Hematopoietic multipotent progenitor cell treated with erythropoietin and hydrocortisone succinate and interleukin-3 and kit ligand, for 15 days (in vitro differentiated cells): ENCODE results near the gene RIPOR3.
"Not testable (repeated sequence)": the region's sequence is repeated elsewhere in the genome, so short reads cannot be mapped to it uniquely, and the experiment has no call there.

Source experiments
- DNase-seq: peaks from one replicate; pipeline ENCODE4 v3.0.0-alpha.2; 2015; ENCODE audit warnings: low spot score

RIPOR3 gene

GRCh38 chr20:50655311-50655880 lies 35.9 kb downstream of the RIPOR3 start:
- DNase-seq, result no peak

DNA sequence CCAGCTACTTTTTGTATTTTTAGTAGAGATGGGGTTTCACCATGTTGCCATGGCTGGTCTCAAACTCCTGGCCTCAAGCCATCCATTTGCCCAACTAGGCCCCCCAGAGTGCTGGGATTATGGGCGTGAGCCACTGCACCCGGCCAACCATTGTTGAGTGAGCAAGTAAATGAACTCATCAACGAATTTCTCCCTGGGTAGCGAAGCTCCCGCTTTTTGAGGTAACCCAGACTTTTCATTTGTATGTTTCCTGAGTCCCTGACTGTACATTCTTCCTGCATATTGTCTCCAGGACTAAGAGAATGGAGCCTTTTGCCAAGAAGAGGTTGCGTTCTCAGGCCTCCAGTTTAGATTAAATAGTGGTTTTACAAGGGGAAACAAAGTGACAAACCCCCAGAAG lies 36.4 kb downstream of the RIPOR3 start:
- no peak for DNase-seq

DNA sequence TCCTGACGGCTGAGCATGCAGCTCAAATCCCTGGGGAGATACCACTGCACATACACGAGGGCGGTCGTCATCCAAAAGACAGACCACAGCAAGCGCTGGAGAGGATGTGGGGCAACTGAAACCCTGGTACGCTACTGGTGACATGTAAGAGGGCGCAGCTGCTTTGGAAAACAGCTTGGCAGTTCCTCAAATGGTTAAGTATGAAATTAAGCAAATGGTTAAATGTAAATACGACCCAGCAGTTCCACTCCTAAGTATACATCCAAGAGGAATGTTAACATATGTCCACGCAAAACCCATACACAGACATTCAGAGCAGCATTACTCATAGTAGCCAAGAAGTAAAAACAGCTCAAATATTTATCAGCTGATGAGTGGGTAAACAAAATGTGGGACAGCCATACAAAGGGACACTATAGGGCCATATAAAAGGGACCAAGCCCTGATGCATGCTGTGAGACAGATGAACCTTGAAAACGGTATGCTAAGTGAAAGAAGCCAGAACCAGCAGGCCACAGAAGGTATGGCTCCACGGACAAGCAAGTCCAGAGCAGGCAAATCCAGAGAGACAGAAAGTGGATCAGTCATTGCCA lies 38.5 kb downstream of the RIPOR3 start:
- no peak for DNase-seq

DNA sequence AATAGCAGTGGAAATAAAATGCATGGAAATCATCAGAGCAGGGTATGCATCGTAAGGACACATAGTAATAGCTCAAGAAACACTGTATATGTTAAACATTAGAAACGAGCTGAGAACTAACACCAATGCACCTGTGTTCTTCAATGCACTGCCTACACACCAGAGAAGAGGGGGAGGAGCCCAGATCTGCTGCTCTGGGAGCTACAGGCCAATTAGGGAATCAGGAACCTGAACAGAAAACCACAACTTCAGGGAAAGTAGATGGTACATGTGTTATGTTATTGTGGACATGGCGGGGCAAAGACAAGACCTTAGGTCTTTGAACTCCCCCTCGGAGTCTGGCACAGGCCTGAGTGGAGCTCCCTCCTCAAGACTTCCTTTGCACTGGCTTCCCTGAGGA lies 39.7 kb downstream of the RIPOR3 start:
- no peak for DNase-seq

- DNase-seq, result no peak
Observed at GRCh38 chr20:50649590-50649989, 41.8 kb downstream of the RIPOR3 start.

GRCh38 chr20:50648651-50649050 lies 42.7 kb downstream of the RIPOR3 start:
- DNase-seq, result no peak

DNA sequence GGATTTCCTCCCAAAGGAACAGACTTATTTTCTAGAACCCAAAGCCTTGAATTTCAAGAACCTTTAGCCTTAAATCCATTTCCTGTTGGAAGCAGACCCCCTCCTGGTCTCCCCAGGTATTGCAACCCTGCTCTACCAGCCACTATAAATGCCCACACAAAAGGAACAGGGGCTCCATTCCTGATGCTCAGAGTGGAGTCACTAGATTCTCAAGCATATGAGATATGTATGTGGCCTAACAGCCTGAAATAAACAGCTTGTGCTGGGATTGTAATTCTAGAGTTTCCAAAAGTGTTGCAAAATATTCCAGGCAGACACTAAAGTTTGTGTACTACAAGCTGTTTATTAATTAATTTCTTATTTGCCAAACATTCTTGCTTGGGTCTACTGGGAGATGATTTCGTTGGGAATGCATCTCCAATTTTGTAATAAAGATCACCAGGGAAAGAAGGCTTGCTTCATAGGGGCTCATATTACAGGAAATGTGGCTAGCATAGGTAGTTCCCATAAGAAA lies 44.8 kb downstream of the RIPOR3 start:
- no peak for DNase-seq

DNA sequence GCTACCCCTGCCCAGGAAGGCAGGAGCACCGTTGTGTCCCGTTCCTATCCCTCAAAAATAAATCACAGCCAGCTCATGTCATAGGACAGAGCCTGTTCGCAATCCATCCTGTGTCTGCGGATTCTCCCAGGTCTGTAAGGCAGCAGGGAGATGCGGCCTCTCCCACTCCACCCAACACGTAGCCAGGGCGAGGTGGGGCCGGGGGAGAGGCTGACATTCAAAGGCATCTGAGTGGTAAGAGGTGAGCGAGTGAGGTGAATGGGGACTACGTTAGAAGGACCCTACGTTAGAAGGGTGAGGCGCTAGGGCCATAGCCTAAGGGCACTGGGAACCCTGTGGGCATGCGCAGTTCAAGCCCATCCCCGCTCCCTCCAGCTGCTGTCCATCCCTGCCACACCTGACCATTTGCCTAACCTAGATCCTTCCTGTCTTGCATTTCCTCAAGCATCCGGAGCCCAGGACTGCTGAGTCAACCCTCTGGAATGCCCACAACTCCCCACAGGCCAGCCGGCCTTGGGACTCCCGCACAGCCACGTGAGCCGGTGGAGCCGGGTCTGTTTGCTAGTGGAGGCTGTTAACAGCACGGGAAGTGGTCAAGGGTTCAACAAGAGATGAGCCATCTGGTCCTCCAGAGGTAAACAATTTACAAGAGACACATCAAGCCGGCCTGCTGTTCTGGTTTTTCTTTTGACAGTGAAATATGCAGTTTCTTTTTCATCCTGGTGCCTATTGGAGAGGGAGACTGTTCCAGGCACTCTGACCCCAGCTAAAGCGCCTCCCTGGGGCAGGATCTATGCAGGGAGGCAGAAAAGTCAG lies 45.9 kb downstream of the RIPOR3 start:
- no peak for DNase-seq

DNA sequence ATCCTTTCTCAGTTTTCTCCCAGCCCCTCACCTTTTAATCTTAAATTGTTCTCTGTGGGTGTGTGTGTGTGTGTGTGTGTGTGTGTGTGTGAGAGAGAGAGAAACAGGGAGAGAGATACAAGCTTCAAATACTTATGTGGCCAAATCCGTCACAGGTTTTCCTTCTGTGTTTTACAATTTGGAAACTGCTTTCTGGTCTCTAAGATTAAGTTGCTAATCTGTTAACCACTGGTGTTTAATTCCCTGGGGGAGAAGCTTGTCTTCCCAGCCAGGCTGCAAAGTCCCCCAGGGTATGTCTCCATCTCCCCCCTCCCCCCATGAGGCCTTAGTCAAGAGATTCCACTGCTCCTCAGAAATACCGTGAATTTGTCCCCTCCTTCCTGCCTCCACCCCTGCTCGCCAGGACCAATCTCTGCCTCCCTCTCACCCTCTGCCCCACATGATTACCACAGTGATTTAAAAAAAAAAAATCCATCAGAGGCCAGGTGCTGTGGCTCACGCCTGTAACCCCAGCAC lies 49.0 kb downstream of the RIPOR3 start:
- no peak for DNase-seq

DNA sequence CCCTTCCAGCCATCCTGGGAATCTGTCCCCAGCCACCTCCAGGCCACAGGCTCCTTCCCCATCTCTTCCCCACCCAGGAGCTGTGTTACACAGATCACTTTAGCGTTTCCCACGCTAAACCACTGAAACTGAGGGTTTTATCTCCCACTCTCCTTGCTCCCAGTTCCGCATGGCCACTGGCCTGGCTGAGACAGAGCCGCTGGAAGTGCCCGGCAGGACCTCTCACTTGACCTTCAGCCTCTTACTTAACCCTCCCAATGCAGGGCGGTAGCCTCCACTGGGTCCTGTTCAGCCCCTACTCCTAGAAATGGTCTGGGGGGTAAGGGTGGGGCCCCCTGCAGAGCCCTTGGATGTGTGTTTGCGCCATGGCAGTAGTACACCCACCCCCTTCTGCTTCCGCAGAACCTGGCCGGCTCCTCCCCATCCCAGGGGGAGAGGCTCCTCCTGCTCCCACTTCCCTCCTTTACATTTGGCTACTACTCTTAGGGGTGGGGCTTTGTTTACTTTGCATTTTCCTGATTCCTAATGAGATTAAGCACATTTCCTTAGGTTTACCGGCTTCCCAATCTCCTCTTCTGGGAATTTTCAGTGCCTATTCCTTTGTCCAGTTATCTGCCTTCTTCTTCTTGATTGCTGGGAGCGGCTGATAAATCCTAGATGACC lies 49.6 kb downstream of the RIPOR3 start:
- DNase-seq, result not testable (repeated sequence)

DNA sequence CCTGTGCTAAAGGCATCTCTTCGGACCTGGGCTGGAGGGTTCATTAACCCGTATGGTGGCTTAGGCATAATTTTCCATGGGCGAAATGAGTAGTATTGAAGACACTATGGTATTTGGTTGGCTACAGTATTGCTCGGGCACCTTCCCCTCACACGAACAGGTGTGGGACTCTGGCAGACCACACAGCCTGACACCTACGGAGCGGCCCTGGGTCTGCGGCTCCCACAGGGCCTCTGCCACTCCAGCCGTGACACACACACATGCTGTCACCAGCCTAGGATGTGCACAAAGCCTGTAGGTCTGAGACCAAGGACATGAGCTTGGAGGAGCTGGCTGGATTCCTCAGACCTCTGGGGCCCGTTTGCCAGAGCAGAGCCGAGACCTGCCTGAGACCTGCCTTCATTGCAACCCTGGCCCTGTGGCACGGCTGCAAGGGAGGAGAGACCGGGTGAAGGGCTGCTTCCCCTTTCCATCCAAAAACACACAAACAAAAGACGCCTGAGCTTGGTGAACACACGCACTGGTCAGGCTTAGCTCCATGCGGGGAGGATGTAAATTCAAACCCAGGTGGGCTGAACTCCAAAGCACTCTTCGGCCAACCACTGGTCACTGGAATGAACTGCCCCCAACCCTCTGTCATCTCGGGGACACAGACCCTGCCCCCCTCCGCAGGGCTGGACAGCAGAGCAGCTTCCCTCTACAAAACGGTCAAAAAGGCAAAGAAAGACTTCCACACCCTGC lies 51.2 kb downstream of the RIPOR3 start:
- DNase-seq, result not testable (repeated sequence)

DNA sequence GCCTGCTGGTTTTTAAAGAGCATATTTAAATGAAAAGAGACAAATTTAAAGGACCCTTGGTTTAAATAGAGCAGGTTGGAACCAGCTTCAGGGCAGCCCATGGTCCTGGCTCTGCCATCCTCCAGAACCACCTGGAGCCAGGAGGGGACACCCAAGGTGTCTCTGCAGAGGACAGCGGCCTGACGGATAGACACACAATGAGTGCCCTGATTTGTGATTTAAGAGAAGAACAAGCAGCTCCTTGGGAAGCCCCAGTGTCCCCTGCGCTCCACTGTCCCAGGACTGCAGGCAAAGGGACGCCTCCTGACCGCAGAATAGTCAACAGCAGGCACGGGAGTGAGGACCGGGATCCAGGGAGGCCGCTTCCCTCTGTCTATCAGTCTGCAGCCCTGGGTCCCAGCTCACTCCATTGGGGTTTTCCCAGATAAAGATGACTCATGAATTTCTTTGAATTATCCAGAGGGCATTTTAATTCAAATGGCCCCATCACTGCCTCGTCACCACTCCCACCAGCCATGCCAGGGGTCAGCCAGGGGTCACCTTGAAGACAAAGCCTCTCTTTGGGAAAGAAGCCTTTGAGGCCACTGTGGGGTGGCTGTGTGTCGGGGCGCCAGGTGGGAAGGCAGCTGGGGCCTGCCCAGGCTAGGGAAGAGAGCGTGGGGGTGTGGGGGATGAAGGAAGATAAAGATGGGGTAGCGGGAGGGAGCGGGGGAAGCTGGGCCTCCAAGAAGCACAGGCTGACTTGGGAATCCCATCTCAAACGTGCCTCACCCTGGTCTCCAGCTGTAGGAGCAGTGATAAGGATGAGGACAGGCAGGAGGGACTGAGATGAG lies 53.1 kb downstream of the RIPOR3 start:
- not testable (repeated sequence) for DNase-seq

- DNase-seq, result no peak
Observed at GRCh38 chr20:50636601-50637540, 54.5 kb downstream of the RIPOR3 start.

DNA sequence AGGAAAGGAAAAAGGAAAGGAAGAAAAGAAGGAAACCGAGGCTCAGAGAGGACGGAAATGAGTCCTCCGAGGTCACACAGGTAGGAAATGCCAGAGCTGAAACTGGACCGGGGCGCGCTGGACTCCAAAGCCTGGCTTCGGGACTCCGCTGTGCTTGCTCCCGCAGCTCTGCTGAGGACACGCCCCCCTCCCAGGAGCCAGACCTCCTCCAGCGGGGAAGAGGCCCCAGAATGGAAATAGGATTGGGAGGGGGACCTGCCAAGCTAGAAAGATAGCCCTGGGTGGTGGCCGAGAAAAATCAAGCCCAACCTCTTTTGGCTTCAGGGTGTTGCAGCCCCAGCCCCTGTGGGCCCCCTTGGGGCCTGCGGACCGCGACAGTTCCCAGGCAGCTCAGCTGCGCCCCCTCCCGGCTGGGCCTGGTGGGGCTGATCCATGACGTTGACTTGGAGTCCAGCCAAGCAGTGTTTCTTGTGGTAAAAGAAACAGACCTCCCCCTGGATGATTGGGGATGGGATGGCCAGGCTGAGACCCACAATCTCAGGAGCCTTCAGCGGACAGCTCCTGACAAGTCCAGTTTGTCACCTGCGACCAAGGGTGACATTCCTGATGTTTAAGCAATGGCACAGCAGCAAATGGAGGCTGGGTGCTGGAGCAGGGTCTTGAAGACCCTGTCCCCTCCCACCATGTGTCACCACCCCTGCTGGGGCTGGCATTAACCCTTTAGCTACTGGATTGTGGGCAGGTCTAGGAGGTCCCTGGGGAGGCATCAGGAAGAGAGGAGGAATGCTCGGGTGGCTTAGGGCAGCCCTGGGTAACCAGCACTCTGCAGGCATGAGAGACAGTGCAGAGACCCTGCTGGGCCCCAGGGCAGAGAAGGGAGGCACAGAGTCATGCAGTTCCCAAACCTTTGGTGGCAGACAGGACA lies 55.4 kb downstream of the RIPOR3 start:
- DNase-seq, result peak; percentile 78

- DNase-seq, result no peak
Observed at GRCh38 chr20:50635014-50635557, 56.3 kb downstream of the RIPOR3 start.

GRCh38 chr20:50634191-50634590 lies 57.2 kb downstream of the RIPOR3 start:
- DNase-seq, result no peak

GRCh38 chr20:50633361-50633760 lies 58.0 kb downstream of the RIPOR3 start:
- no peak for DNase-seq

DNA sequence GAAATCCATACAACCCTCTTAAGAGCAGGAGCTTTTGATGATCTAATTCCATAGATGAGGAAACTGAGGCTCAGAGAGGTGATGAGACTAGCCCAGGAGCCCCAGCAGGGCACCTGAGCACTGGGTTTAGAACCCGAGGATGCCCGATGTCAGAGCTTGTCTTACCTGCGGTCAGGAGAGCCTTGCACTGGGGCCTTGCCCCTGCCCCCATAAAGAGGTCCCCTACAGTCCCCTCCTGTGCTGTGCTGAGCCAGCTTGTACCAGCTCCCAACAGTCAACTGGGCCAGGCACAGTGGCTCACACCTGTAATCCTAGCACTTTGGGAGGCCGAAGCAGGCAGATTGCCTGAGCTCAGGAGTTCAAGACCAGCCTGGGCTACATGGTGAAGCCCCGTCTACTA lies 58.6 kb downstream of the RIPOR3 start:
- no peak for DNase-seq
